ENCODE results near the gene LHFPL6.

GRCh38 chr13:39422845-39423565 lies 180.0 kb downstream of the LHFPL6 start:
- no peak for TF ChIP-seq ATF1 (CRISPR knock-in tag; IDR thresholded peaks at IDR 0.05)
- TF ChIP-seq ATF1 (tag; IDR thresholded peaks at IDR 0.05) = no peak
- no peak for TF ChIP-seq CHD2 (IDR thresholded peaks at IDR 0.05; ENCODE audit: low read depth, low read length)
- no peak for TF ChIP-seq CTCF (IDR thresholded peaks at IDR 0.05 in 2 of 3, conservative IDR thresholded peaks at IDR 0.05 in 1 of 3; ENCODE audit: insufficient read depth in 2 of 3, low read depth in 1 of 3, low read length in 3 of 3)
- TF ChIP-seq CC2D1A (IDR thresholded peaks at IDR 0.05) = no peak
